CD4-positive, alpha-beta T cell treated with Interleukin-21 for 1 hour (primary cell): Measurements from ENCODE around the gene OXTR.

Experiments used
- DNase-seq: peaks from one replicate; pipeline ENCODE4 v3.0.0-alpha.2; 2020

The OXTR gene

DNA sequence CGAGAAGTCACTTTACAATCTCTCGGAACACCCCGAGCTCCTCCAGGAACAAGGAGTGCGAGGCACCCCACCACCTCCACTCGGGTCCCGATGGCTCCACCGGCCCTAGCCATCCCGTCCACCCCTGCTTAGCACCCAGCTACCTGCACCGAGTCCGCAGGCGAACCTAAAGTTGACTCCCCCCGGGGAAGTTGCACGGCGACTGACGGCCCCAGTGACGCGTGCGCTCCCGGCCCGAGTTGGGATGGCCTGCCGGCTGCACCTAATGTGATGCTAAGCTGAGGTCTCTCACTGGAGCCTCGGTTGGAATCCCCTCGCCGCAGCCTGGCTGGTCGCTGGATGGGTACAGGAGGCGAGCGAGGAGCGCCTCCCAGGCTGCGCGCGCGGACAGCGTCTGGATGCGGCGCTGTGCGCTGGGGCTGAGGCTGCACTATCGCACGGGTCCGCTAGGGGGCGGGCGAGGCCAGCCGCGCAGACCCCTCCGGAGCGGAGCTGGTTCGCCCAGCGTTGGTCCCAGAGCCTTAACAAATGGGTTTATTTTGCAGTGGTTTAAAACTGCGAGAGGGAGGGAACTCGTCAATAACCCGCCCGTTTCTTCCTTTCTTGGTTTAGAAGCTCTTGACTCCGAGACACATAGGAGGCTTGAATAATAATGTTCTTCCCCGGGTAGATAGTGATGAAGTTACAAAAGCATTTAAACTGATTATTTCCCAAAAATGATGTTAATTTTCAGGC, at the start of gene OXTR:
TSS of gene OXTR (minus strand) at position 526 of the 735 bp plus-strand sequence. CDS start 1,426 bp downstream, outside the sequence.
- peak; percentile 27 for DNase-seq

DNA sequence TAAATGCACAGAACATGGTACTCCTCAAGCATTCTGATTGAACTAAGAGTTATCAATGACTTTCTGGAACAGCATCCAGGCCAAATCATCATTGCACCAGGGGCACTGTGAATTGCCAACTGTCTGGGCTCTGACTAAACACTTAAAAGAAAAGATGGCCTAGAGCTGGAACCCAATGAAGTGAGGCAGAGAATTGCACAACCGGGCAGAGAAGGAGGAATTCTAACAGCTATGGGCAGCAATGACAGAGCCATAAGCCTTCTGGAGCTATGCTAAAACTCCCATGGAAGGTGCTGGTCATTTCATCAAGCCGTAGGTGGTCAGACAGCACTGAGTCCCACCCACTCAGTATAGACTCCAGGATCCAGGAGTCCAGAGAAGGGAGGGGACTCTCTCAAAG, 48.1 kb upstream of the OXTR start:
- no peak for DNase-seq

DNA sequence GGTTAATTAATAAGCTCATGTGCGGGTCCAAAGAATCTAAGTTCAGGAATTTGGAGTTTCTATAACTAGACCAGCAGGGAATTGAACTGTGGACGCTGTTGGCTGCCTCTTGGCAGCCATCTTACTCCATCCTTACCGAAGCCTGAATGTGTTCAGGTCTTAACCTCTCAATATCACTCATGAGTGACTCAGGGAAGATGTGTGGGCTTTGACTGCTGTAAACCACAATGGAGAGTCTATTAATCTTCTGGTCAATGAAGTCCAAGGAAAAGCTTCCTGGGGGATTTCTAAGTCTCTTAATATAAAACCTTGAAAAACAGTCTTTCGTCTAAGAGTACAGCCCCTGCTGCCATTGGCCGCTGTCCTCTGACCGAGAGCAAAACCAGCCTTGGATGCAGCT, 46.7 kb upstream of the OXTR start:
- no peak for DNase-seq

DNA sequence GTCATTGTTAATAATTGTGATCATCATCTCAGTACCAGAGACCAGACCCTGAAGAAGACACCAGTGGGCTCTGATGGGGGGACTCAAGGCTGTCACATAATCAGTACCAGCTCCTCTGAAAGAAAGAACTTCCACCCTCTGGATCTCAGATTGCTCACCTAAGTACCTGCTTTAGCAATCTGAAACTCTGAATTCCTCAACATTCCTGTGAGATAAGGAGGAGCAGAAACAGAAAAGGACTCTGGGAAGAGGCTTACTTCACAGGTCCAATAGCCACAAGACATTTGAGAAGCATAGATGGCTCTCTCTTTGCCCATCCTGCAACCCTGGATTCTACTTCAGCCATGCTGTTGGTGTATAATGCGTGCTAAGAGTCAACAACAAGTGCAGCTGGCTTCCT, 44.0 kb upstream of the OXTR start:
- DNase-seq: no peak

DNA sequence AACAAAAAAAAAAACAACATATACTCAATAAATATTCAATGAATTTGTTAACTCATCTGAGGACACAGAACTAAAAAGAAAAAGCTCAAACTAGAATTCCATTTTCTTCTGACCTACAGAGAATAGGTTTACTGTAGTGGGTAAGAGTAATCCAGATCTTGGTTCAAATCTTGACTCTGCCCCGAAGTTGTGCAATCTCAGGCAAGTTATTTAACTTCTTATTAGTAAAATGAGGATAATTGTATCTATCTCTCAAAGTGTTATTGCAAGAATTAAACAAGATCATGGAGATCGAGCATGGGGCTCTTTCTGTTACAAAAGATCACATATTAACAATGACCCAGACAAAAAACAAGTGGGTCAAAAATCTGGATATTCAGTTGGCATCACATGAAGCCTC, 41.1 kb upstream of the OXTR start:
- no peak for DNase-seq

DNA sequence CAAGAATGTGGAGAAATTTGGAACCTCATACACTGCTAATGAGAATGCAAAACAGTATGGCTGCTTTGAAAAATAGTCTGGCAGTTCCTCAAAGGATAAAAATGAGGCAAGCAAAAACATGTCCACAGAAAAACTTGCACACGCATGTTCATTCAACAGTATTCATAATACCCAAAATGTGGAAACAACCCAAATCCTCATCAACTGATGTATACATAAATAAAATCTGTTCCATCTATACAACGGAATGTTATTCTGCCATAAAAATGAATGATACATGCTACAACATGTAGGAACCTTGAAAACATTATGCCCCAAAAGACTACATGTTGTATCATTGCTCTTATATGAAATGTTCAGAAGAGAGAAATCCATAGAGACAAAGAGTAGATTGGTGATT, 36.4 kb upstream of the OXTR start:
- DNase-seq: no peak

DNA sequence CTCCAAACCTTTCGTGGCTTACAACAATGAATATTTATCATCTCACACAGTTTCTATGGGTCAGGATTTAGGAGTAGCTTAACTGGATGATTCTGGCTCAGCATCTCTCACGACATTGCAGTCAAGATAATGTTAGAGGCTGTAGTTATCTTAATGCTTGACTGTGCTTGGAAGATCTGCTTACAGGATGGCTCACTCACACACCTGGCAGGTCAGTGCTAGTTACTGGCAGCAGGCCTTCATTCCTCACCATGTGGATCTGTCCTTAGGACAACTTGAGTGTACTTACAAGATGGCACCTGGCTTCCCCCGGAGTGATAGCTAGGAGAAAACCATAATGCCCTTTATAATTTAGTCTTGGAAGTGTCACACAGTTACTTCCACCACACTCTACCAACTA, 32.8 kb upstream of the OXTR start:
- DNase-seq: no peak

DNA sequence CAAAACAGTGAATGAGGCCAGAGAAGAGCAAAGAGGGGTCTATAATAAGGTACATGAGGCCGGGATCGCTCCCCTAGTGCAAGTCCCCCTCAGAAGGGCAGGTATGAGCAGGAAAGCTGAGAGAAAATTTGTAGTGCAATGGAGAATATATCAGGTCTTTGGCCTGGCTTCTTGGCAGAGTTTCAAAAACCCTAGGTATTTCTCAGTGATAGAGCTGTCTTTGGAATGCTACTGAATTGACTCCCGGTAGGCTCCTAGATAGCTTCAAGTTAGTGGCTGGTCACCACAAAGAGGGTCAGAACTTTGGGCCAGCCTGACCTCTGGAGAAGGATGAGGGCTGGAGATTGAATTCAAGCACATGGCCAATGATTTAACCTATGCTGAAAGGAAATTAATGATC, 30.6 kb upstream of the OXTR start:
- DNase-seq: no peak

DNA sequence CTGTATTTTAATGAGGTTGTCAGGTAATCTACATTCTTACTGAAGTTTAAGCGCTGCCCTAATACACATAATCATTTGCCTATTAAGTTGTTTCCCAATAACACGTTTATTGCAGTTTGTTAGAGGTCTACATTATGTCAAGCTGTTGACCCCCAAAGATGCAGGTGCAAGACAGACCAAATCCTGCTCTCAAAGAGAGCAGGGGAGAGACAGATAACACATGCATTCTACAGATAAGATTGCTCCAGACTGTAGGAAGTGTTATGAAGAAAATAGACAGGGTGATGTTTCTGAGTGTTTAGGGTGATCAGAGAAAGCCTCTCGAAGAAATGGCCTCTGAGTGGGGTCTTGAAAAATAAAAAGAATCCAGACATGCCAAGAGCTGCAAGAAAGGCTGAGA, 24.8 kb upstream of the OXTR start:
- no peak for DNase-seq

DNA sequence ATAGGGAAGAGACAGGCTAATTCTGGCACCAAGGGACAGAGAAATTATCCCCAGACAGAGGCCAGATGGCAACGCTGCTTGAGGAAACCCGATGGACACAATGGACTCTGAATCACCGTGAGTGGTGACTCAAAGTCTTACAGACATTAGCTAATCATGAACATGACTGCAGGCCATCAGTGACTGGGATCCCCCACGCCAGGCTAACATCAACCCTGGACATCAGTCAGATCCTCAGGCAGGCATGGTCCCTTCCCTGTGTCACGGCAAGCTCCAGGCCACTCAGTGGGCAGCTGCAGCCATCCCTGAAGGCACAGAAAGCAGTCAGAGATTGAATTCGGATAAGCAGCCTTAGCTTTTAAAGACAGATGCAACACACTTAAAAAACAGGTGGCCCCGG, 23.8 kb upstream of the OXTR start:
- DNase-seq: no peak

DNA sequence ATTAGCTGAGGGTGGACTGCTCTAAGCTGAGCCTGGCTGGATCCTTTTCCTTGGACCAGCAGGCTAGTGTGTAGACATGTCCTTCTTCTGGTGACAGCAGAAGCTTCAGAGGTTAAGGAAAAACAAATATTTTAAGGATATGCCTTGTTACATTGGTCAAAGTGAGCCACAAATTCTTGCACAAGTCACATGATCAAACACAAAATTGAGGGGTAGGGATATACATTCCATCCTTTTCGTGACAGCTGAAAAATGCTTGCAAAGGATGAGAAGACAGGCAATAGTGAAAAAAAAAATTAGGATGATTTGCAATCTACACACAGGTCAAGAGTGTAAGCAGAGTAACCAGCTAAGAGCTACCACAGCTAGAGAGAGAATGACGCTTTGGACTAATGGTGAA, 21.1 kb upstream of the OXTR start:
- no peak for DNase-seq

DNA sequence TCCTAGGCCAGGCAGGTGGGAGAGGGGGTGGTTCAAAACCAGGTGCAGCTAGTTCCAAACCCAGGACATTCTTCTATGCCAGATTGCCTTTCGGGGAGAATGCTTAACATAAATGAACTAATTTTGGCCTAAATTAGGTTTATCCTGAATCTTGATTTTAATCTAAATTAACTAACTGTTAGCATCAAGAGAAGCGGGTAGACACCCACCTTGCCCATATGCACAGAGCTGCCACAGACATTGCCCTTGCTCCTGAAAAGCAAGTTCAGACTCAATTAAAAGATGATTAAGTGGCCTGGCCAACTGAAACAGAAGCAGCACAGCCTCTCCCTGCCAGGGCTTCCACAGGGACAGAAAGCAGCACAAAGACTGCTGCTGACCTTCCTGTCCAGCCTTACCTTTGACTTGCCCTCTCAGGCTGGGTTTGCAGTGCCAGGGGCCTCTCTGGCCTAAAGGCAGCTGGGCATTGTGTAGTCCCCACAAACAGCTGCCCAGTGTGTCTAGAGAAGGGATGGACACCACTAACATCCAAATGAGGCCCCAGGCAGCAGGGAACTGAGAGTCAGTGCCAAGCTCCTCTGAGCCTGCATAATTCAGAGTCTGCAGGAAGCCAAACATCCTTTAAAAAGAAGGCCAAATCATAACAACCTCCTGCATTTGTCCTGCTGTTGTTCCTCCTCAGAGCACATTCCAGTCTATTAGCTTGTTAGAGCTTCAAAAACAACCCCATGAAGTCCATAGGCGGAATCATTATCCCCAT, 15.4 kb upstream of the OXTR start:
- no peak for DNase-seq

DNA sequence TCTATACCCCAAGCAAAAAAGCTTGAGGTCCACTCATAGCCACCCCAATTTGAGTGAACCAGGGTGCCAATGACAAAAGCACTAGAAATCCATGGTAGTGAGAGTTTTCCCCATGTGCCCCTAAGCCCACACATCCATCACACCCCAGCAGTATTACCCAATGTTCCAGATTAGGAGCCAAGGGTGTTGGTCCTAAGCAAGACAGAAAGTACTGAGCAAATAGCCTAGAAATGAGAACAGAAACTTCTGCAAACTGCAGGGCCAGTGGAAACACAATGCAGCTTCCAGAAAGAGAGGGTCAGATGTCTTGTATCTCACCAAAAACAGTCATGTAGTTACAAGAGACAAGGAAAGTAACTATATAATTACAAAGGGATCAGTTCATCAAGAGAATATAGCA, 10.9 kb upstream of the OXTR start:
- DNase-seq: no peak

DNA sequence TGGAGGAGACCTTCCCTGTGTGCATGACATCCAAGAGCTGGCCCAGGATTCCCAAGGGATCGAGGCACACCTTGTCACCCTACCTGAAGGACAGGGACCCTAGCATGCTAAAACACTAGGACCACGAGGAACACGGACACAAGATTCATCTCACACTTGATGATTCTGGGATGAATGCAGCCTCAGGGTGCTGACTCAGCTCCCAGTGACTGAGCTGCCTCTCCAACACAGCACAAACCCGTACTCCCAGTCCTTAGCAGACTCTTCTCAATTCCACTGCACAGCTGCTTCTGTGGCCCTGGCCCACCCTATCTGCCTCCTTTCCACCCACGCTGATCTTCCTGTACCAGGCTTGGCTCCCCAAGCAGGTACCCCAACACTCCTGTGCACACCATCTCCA, 9.1 kb upstream of the OXTR start:
- DNase-seq: no peak

DNA sequence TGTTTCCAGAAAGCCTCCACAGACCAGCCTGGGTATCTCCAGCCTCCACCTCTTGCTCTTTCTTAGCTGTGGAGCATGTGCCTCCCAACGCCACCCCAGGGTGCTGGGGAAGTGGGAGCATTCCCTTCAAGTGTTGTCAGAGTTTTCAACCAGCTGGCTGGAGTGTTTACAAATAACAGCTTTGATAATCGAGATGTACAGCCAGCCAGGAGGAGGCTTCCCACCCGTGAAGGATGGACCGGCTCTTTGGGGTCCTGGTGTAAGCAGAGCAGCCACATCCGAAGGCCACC, 8.5 kb upstream of the OXTR start:
- DNase-seq: no peak

DNA sequence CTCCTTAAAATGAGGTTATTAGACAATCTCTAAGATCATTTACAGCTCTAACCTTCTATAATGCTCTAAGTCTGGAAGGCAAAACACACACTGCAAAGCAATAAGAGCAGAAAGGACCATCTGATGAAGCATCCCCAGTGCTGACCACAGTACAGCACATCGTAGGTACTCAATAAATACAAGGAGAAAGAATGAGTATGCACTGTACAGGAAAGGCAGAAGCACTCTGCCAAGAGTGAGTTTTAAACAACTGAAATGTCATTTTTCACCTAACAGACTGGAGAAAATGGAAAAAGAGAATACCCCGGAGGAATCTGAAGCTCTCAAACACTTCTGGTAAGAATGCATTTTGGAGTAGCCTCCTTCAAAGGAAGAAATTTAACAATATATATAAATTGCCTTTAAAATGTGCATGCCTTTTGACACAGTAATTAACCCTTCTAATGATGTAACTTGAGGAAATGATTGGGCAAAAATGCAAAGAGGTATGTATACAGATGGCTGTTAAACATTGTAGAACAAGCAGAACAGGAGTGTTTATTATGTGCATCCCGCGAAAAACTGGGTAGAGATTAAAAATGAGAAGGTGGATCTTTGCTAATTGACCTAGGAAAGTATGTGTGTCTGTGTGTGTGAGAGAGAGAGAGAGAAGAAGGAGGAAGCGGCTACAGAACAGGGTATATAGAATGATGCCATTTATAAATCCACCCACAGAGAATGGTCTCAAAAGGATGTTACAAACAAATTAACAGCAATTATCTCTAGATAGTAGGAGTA, 8.0 kb upstream of the OXTR start:
- DNase-seq: no peak

DNA sequence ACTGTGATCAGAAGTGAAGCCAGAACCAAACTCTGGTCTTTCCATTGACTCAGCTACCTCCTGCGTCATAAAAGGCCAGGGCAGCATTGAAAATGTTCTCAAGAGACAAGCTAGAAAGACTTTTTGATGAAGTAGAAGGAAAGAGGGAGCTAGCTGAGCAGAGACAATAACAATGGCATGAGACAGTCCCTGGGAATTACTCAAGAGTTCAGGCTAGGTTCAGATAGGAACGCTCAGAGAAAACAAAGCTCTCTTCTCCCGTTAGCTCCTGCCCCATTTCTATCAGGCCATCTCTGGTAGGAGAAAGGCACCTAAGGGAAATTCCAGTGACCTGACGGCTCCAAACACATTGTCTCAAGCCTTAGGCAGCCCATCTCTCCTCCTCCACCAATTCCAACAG, 7.0 kb upstream of the OXTR start:
- no peak for DNase-seq

DNA sequence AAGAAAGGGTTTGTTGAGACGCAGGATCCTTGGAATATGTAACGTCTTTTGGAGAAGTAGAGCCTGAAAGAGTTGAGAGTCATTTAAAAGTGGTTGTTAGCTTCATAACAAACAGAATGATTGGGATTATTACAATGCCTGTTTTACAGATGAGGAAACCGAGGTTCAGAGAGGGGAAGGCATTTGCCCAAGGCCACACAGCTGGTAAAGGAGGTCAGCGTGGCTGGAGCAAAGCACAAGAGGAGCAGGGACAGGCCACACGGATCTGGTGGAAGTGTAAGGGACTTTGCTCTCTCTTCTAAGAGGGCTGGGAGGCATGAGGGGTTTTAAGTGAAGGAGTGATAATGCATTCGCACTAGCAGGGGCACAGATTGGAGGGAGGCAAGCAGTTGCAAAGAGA, 6.2 kb upstream of the OXTR start:
- DNase-seq: no peak

DNA sequence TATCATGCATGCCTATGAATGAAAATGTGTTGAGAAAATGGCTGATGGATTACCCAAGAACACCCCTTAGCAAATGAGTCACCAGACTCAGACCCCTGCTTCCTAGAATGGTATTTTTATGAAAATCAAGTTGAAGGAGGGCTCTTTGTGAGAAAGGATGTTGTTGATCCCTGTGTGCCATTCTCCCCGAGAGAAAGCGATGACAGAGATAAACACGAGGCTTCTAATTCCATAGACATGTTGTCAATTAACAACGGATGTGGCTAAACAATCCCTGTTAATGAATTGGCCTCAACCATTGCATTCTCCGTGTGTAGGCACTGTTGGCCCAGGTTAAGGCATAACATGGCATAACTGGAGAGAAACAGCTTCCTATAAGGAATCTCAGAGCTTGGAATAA, 5.8 kb upstream of the OXTR start:
- DNase-seq: no peak

DNA sequence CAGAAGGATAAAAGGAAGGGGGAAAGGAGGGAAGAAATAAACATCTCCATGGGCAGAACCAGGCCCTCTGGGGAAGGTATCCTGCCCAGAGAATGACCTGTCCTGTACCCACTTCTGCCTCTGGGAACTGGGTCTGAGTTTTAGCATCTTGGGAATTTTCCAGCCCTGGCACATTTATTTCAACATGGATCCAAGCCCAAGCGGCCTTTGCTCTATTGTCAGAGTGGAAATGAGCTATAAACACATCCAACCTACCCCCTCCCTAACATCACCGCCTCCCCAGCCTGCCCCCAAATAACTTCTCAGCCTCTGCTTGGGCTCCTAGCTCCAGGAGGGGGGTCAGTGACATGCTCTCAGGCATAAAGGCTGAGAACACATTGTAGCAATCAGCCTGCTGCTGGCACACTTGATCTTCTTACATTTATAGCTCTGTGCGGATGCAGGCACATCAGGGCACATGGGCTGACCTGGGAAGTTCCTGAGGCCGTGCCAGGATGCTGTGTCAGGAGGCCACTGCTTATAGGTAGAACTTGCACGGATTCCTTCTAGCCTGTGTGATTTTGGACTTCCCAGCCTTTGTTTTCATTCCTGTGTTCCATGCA, 4.6 kb upstream of the OXTR start:
- no peak for DNase-seq

DNA sequence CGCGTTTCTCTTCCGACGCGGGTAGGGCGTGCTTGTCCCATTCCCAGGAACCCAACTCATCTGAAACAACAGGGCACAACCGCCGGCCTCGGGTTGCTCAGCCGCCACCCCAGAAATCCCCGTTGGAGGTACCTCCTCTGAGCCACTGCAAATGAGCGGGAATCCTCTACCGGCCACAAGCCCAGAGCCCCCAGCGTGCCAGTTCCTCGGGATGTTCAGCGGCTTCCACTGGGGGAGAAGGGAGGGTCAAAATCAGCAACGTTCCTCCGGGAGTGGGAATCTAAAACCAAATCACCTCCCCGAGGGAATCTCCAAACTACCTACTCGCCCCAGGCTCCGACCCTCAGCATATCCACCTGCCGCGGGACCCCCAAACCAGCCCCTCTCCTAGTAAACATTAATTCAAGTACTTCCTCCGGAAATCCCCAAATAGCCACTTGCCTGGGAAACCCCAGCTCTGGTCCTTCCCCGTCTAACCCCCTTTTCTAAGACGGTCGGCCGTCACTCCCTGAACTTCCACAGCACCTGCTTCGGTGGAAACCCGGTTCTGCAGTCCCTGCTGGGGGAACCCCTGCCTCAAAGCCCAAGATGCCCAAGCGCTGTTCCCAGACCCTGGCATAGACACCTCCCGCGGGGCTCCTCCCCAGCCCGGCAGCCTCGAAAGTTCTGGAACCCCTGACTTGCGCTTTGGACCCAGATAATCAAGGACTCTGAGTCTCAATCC, 887 bp downstream of the OXTR start:
- no peak for DNase-seq

DNA sequence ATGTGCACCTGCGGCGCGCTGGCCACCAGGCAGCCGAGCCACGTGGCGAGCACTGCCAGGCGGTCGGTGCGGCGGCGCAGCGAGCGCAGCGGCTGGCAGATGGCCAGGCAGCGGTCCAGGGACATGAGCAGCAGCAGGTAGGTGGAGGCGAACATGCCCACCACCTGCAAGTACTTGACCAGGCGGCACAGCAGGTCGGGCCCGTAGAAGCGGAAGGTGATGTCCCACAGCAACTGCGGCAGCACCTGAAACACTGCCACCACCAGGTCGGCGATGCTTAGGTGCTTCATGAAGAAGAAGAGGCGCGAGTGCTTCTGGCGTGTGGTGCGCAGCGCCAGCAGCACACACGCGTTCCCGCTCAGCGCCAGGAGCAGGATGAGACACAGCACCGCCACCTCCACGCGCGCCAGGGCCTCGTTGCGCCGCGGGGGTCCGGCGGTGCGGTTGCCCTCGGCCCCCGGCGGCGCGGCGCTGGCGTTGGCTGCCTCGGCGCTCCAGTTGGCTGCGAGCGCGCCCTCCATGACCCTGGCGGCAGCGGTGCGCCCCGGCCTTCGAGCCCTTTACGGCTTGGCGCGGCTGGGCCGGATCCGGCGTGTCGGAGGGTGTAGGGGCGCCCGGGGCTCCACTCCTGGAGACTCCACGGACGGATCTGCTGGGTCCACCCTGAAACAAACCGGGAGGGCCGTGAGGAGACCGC, 1.6 kb downstream of the OXTR start:
- DNase-seq: no peak
